K562 (cell line): ENCODE results near the gene MEIOB.

Experiments
- NRF1 ChIP-seq, 2 experiments: fragments of 450-650 bp; IDR thresholded peaks in 1 of 2; conservative IDR thresholded peaks in 1 of 2; 2 replicates each; pipeline ENCODE4 v1.6.1; 2014; ENCODE audit warnings: mild to moderate bottlenecking in 2 of 2
- ZFP1 ChIP-seq: fragments of 450-650 bp; formaldehyde crosslinking; IDR thresholded peaks from 2 replicates; pipeline ENCODE4 v1.4.0; 2020; ENCODE audit warnings: mild to moderate bottlenecking, mixed read lengths

GRCh38 chr16:1900452-1900774 is 28.4 kb upstream of the MEIOB start:
- TF ChIP-seq NRF1 (conservative IDR thresholded peaks at IDR 0.05 in 1 of 2, IDR thresholded peaks at IDR 0.05 in 1 of 2) (no peak), ZFP1 (no peak)
